ENCODE measurements around the gene SLC29A3. TPM values are rescaled to one million over a fixed set of nuclear protein-coding genes. Genes with fewer than 3 reads are reported as not detected.

SLC29A3 gene
- total RNA-seq, 2 experiments from 2014 or later, result 2.3 to 2.5 TPM

- TF ChIP-seq, protein P1, sequence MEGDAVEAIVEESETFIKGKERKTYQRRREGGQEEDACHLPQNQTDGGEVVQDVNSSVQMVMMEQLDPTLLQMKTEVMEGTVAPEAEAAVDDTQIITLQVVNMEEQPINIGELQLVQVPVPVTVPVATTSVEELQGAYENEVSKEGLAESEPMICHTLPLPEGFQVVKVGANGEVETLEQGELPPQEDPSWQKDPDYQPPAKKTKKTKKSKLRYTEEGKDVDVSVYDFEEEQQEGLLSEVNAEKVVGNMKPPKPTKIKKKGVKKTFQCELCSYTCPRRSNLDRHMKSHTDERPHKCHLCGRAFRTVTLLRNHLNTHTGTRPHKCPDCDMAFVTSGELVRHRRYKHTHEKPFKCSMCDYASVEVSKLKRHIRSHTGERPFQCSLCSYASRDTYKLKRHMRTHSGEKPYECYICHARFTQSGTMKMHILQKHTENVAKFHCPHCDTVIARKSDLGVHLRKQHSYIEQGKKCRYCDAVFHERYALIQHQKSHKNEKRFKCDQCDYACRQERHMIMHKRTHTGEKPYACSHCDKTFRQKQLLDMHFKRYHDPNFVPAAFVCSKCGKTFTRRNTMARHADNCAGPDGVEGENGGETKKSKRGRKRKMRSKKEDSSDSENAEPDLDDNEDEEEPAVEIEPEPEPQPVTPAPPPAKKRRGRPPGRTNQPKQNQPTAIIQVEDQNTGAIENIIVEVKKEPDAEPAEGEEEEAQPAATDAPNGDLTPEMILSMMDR (IDR thresholded peaks at IDR 0.05), result no peak
- no peak overlapping the region for H3K27ac Mint-ChIP-seq
- H3K36me3 ChIP-seq (ENCODE audit: insufficient read depth, low read length), result peaks cover 2% of the 10 kb centered on the region
- intact Hi-C loops (cut with DNase I, micrococcal nuclease), result no loop called here
- no peaks in the 10 kb centered on the region for H3K4me1 ChIP-seq (ENCODE audit: insufficient read depth, low read length)
- no peaks in the 10 kb centered on the region for H3K4me1 Mint-ChIP-seq (ENCODE audit: low read depth)
- no peaks in the 10 kb centered on the region for H3K9me3 Mint-ChIP-seq
- H3K36me3 Mint-ChIP-seq (ENCODE audit: low read depth), result peaks cover 24% of the 10 kb centered on the region
- H3K4me3 Mint-ChIP-seq, result no peak overlapping the region
- no peaks in the 10 kb centered on the region for H3K27me3 ChIP-seq (ENCODE audit: control insufficient read depth in 1 of 2, insufficient read depth in 2 of 2, low read length in 2 of 2)
- H3K27me3 Mint-ChIP-seq, result peaks cover 4% of the 10 kb centered on the region
- DNase-seq, result no peak
- POLR2A ChIA-PET, result no interaction called here
- H3K27ac ChIP-seq (ENCODE audit: low read depth in 1 of 2, low read length in 2 of 2), result no peak overlapping the region
- H3K4me3 ChIP-seq (ENCODE audit: low read length), result no peak overlapping the region
- no peaks in the 10 kb centered on the region for H3K9me3 ChIP-seq (ENCODE audit: control insufficient read depth in 1 of 2, insufficient read depth in 1 of 2, low read length in 2 of 2)
- no peak for ATAC-seq (ENCODE audit: poor library complexity)
- CTCF ChIA-PET, result no interaction called here
Observed at GRCh38 chr10:71365366-71365765, 46.3 kb downstream of the SLC29A3 start.

DNA sequence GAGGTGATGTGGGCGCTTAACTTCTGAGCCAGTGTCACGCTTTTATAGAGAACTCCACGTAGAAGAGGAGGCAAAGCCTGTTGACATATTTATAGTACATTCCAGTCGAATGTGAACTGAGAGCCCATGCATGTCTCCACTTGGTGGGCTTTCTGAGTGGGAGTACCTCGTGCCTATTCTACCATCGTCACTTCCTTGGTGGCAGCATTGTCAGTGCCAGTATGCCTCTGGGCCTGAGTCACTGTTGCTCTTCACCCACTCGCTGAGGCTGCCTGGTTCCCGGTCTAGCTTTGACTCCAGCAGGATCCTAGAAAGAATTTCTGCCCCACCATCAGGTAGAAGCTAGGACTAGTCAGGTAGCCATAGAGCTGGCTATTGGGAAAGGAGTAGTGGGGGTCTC, 47.6 kb downstream of the SLC29A3 start:
- Mint-ChIP-seq H3K36me3 (ENCODE audit: low read depth) (peaks cover 16% of the 10 kb centered on the region), H3K4me3 (no peak overlapping the region), H3K27me3 (peaks cover 12% of the 10 kb centered on the region), H3K9me3 (no peaks in the 10 kb centered on the region), H3K4me1 (ENCODE audit: low read depth) (no peaks in the 10 kb centered on the region), H3K27ac (no peak overlapping the region)
- POLR2A ChIA-PET, result no interaction called here
- ATAC-seq (ENCODE audit: poor library complexity) (no peak), DNase-seq (peak in 2 of 14 experiments; percentile 28 to 40)
- Histone ChIP-seq H3K9me3 (ENCODE audit: control insufficient read depth in 1 of 2, insufficient read depth in 1 of 2, low read length in 2 of 2) (no peaks in the 10 kb centered on the region), H3K27me3 (ENCODE audit: control insufficient read depth in 1 of 2, insufficient read depth in 2 of 2, low read length in 2 of 2) (no peaks in the 10 kb centered on the region), H3K4me3 (ENCODE audit: low read length) (no peak overlapping the region), H3K27ac (ENCODE audit: low read depth in 1 of 2, low read length in 2 of 2) (no peak overlapping the region), H3K36me3 (ENCODE audit: insufficient read depth, low read length) (no peaks in the 10 kb centered on the region), H3K4me1 (ENCODE audit: insufficient read depth, low read length) (no peaks in the 10 kb centered on the region)
- intact Hi-C loops (cut with DNase I, micrococcal nuclease), result no loop called here
- CTCF ChIA-PET, result interaction anchor here (1.2 kb wide), 1 partner anchor 17 kb away, joined by 4 read pairs; no protein-coding TSS in a partner anchor
- TF ChIP-seq, protein P1 (IDR thresholded peaks at IDR 0.05), result no peak

DNA sequence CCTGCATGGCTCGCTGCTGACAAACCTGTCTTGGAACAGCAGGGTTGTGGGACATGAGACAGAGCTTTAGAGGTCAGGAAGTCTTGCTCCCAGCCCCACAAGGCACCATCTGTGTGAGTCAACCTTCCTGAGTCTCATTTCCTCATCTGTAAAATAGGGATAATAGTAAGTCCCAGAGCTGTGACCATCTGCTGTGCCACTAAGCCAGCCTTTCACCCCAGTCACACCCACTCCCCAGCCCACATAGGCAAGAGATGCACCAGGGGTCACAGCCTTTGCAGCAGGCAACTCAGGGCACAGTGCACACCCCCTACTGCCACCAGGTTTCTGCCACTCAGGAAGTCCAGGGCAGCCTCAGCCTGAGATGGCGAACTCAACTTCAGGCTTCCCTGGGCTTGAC, 48.2 kb downstream of the SLC29A3 start:
- H3K27ac Mint-ChIP-seq, result no peak overlapping the region
- intact Hi-C loops (cut with DNase I, micrococcal nuclease), result no loop called here

More for the DNA sequence above, 48.2 kb downstream of the SLC29A3 start:
- DNase-seq (peak in 2 of 14 experiments; percentile 50 to 57), ATAC-seq (ENCODE audit: poor library complexity) (no peak)
- Mint-ChIP-seq H3K4me1 (ENCODE audit: low read depth) (no peaks in the 10 kb centered on the region), H3K27me3 (peaks cover 17% of the 10 kb centered on the region), H3K4me3 (no peak overlapping the region), H3K9me3 (no peaks in the 10 kb centered on the region), H3K36me3 (ENCODE audit: low read depth) (peaks cover 10% of the 10 kb centered on the region)
- H3K36me3 ChIP-seq (ENCODE audit: insufficient read depth, low read length), result no peaks in the 10 kb centered on the region
- ChIA-PET POLR2A (no interaction called here), CTCF (no interaction called here)
- no peaks in the 10 kb centered on the region for H3K9me3 ChIP-seq (ENCODE audit: control insufficient read depth in 1 of 2, insufficient read depth in 1 of 2, low read length in 2 of 2)
- H3K4me3 ChIP-seq (ENCODE audit: low read length), result no peak overlapping the region
- H3K27ac ChIP-seq (ENCODE audit: low read depth in 1 of 2, low read length in 2 of 2), result no peak overlapping the region
- TF ChIP-seq, protein P1 (IDR thresholded peaks at IDR 0.05), result no peak
- no peaks in the 10 kb centered on the region for H3K4me1 ChIP-seq (ENCODE audit: insufficient read depth, low read length)
- no peaks in the 10 kb centered on the region for H3K27me3 ChIP-seq (ENCODE audit: control insufficient read depth in 1 of 2, insufficient read depth in 2 of 2, low read length in 2 of 2)
